Measurements from ENCODE around the gene POGLUT2.

DNA sequence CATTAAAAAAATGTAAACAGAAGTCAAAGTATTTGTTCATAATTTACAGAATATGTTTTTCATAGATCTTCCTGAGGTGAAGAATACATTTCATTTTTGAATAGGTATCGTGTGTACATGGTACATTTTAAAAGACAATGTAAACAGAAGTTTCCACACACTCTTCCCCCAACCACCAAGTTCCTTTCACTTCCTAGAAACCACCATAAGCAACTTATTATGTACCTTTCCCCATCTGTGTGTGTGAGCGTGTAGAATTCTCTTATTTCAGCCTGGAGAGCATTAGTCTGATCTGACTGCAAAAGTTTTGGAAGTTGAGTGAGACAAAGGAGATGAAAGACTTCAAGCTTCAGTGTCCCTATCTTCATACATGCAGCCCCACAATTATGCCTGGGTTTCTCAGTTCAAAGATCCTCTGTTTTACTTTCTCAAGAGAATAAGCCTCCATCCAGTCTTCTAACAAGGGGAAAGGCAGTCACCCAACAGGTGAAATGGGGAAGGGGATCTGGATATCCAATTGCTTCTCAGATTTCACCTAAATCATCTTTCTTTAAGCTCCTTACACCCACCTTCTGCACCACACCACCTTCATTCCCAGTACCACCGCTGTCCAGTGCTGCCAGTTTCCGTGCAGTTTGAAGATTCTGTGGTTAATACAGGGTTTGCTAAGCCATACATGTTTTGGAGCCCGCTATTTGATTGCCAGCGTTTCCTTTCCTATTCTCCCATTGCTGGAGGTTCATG lies 27.3 kb downstream of the POGLUT2 start:
- TF ChIP-seq POLR2A (IDR thresholded peaks at IDR 0.05; ENCODE audit: low read depth, low read length): no peak
- TF ChIP-seq HDGF (IDR thresholded peaks at IDR 0.05): no peak
- no peak for TF ChIP-seq HCFC1 (IDR thresholded peaks at IDR 0.05; ENCODE audit: low read length)
- TF ChIP-seq SMC3 (IDR thresholded peaks at IDR 0.05; ENCODE audit: borderline replicate concordance, low read length): no peak
- TF ChIP-seq, protein P1, sequence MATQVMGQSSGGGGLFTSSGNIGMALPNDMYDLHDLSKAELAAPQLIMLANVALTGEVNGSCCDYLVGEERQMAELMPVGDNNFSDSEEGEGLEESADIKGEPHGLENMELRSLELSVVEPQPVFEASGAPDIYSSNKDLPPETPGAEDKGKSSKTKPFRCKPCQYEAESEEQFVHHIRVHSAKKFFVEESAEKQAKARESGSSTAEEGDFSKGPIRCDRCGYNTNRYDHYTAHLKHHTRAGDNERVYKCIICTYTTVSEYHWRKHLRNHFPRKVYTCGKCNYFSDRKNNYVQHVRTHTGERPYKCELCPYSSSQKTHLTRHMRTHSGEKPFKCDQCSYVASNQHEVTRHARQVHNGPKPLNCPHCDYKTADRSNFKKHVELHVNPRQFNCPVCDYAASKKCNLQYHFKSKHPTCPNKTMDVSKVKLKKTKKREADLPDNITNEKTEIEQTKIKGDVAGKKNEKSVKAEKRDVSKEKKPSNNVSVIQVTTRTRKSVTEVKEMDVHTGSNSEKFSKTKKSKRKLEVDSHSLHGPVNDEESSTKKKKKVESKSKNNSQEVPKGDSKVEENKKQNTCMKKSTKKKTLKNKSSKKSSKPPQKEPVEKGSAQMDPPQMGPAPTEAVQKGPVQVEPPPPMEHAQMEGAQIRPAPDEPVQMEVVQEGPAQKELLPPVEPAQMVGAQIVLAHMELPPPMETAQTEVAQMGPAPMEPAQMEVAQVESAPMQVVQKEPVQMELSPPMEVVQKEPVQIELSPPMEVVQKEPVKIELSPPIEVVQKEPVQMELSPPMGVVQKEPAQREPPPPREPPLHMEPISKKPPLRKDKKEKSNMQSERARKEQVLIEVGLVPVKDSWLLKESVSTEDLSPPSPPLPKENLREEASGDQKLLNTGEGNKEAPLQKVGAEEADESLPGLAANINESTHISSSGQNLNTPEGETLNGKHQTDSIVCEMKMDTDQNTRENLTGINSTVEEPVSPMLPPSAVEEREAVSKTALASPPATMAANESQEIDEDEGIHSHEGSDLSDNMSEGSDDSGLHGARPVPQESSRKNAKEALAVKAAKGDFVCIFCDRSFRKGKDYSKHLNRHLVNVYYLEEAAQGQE (IDR thresholded peaks at IDR 0.05; ENCODE audit: low read depth, low read length): no peak
- TF ChIP-seq FOXK2 (IDR thresholded peaks at IDR 0.05): no peak
- TF ChIP-seq SREBF2 (IDR thresholded peaks at IDR 0.05; ENCODE audit: low read length): no peak
